ENCODE measurements around the gene NFATC2IP.

DNA sequence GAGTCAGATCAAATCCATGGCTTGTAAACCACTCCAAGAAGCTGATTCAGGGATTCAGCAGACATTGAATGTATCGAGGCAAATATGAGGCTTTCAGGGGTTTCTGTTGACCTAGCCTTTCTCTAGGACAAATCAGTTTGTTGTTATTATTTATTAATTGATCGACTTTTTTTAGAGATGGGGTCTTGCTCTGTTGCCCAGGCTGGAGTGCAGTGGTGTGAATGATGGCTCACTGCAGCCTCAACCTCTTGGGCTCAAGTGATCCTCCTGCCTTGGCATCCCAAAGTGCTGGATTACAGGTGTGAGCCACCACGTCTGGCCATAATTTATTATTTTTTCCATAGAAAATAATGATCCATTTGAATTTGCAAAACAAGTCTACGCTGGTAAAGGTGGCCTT is 61.1 kb downstream of the NFATC2IP start:
- no peak for TF ChIP-seq ZNF24 (IDR thresholded peaks at IDR 0.05)
- no peak for TF ChIP-seq NFYB (IDR thresholded peaks at IDR 0.05; ENCODE audit: insufficient read depth, low read depth, low read length)
- TF ChIP-seq TAF1 (IDR thresholded peaks at IDR 0.05; ENCODE audit: borderline replicate concordance, low read depth, low read length): no peak
- TF ChIP-seq POLR2AphosphoS5 (IDR thresholded peaks at IDR 0.05; ENCODE audit: low read length): no peak
- TF ChIP-seq, protein P1, sequence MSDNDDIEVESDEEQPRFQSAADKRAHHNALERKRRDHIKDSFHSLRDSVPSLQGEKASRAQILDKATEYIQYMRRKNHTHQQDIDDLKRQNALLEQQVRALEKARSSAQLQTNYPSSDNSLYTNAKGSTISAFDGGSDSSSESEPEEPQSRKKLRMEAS (IDR thresholded peaks at IDR 0.05; ENCODE audit: low read depth, low read length): no peak
- no peak for TF ChIP-seq PML (IDR thresholded peaks at IDR 0.05; ENCODE audit: low read length)
- TF ChIP-seq, protein P2, sequence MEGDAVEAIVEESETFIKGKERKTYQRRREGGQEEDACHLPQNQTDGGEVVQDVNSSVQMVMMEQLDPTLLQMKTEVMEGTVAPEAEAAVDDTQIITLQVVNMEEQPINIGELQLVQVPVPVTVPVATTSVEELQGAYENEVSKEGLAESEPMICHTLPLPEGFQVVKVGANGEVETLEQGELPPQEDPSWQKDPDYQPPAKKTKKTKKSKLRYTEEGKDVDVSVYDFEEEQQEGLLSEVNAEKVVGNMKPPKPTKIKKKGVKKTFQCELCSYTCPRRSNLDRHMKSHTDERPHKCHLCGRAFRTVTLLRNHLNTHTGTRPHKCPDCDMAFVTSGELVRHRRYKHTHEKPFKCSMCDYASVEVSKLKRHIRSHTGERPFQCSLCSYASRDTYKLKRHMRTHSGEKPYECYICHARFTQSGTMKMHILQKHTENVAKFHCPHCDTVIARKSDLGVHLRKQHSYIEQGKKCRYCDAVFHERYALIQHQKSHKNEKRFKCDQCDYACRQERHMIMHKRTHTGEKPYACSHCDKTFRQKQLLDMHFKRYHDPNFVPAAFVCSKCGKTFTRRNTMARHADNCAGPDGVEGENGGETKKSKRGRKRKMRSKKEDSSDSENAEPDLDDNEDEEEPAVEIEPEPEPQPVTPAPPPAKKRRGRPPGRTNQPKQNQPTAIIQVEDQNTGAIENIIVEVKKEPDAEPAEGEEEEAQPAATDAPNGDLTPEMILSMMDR (IDR thresholded peaks at IDR 0.05 in 2 of 3, conservative IDR thresholded peaks at IDR 0.05 in 1 of 3; ENCODE audit: control insufficient read depth in 2 of 3, extremely low read depth in 1 of 3, insufficient read depth in 1 of 3, low read depth in 3 of 3, low read length in 3 of 3): no peak
